ENCODE data around the gene ITIH5. TPM values are rescaled to one million over a fixed set of nuclear protein-coding genes. Genes with fewer than 3 reads are reported as not detected.

Gene ITIH5
- total and polyA plus RNA-seq, 2 of the 8 experiments (the other 6 are each of a cell fraction or from before 2014, with no cell fraction given) = 5.8 to 7.6 TPM

DNA sequence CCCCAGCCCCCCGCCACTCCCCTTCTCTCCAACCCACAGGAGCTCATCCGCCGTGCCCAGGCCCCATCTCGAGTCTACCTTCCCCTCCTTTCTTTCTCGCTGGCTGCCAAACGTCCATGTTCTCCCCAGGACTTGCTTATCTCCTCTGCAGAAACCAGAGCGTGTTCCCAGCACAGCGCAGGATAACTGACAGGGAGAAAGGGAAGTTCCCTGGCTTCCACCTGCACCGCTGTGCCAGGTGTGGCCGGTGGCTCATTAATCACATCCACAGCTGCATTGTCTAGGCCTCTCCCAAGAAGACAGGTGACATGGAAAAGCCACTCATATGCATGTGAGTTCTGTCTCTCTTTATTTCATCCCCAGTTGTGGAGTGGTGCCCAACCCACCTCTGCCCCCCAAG lies 113.2 kb downstream of the ITIH5 start:
- H3K9me3 ChIP-seq (ENCODE audit: insufficient read depth in 2 of 2, low read depth in 1 of 2, low read length in 1 of 2) = no peaks in the 10 kb centered on the region
- no peak overlapping the region for H3K18ac ChIP-seq (ENCODE audit: extremely low read depth, low read length)
- H3K4me3 ChIP-seq (ENCODE audit: extremely low read depth in 1 of 4, insufficient read depth in 2 of 4, low read depth in 3 of 4, low read length in 4 of 4) = no peak overlapping the region
- no peak overlapping the region for H3K4me2 ChIP-seq (ENCODE audit: insufficient read depth in 1 of 2, low read depth in 2 of 2, low read length in 2 of 2)
- H2AK5ac ChIP-seq (ENCODE audit: low read depth, low read length) = no peak overlapping the region
- no peak overlapping the region for H3K9ac ChIP-seq (replicated peaks in 1 of 4; ENCODE audit: extremely low read depth in 1 of 4, low read depth in 3 of 4, low read length in 3 of 4)
- no peak overlapping the region for H4K5ac ChIP-seq (ENCODE audit: insufficient read length, low read depth, low read length)
- H3K23ac ChIP-seq (ENCODE audit: insufficient read length) = no peak overlapping the region
- H2BK15ac ChIP-seq (ENCODE audit: low read length) = no peak overlapping the region
- no peak overlapping the region for H3K14ac ChIP-seq (ENCODE audit: insufficient read length)
- CTCF ChIA-PET (ENCODE audit: partially characterized antibody) = interaction anchor here (2.1 kb wide), 1 partner anchor 9 kb away, joined by 10 read pairs; no protein-coding TSS in a partner anchor
- H2AFZ ChIP-seq (ENCODE audit: low read length) = no peak overlapping the region
- FAIRE-seq = no peak
- H2BK12ac ChIP-seq (ENCODE audit: low read depth, low read length) = no peak overlapping the region
- H3K4me1 ChIP-seq (replicated peaks in 1 of 4; ENCODE audit: control insufficient read depth in 3 of 4, insufficient read depth in 4 of 4, low read length in 3 of 4) = peaks cover 0 to 9% (median 2%) of the 10 kb centered on the region in 4 experiments; a peak in 5 of 7 replicates
- TF ChIP-seq EP300 (IDR thresholded peaks at IDR 0.05; ENCODE audit: borderline replicate concordance in 1 of 2, low read depth in 2 of 2, low read length in 2 of 2) (no peak), NRF1 (IDR thresholded peaks at IDR 0.05; ENCODE audit: low read depth, low read length) (no peak)
- TF ChIP-seq, protein P1, sequence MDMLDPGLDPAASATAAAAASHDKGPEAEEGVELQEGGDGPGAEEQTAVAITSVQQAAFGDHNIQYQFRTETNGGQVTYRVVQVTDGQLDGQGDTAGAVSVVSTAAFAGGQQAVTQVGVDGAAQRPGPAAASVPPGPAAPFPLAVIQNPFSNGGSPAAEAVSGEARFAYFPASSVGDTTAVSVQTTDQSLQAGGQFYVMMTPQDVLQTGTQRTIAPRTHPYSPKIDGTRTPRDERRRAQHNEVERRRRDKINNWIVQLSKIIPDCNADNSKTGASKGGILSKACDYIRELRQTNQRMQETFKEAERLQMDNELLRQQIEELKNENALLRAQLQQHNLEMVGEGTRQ (IDR thresholded peaks at IDR 0.05; ENCODE audit: low read length) = no peak
- no peak overlapping the region for H4K91ac ChIP-seq (replicated peaks; ENCODE audit: insufficient read length, low read length)
- no peaks in the 10 kb centered on the region for H4K20me1 ChIP-seq (replicated peaks in 1 of 2; ENCODE audit: control insufficient read depth in 1 of 2, insufficient read depth in 2 of 2, low read length in 2 of 2)
- H3K56ac ChIP-seq (replicated peaks; ENCODE audit: insufficient read length, low read depth, low read length) = no peak overlapping the region
- H2BK20ac ChIP-seq (ENCODE audit: low read length) = no peak overlapping the region
- H4K8ac ChIP-seq (ENCODE audit: extremely low read depth, insufficient read depth, low read length) = no peak overlapping the region
- POLR2A ChIA-PET (ENCODE audit: partially characterized antibody) = interaction anchor here (1.2 kb wide), 1 partner anchor 12 kb away, joined by 3 read pairs; no protein-coding TSS in a partner anchor
- 91% methylated on average over 10 of the region's 10 CpGs; no CpG with 5 or more reads in 1 of the 2 experiments for WGBS, 2 experiments (ENCODE audit: extremely low coverage in 1 of 2, insufficient coverage in 1 of 2, insufficient read length in 1 of 2, insufficient replicate concordance in 2 of 2, low coverage in 1 of 2, low lambda C conversion rate in 2 of 2, missing lambda C conversion rate in 1 of 2)
- H2BK5ac ChIP-seq (ENCODE audit: low read depth, low read length) = no peak overlapping the region
- H3K36me3 ChIP-seq (ENCODE audit: control insufficient read depth in 2 of 4, insufficient read depth in 4 of 4, low read length in 3 of 4) = no peaks in the 10 kb centered on the region
- H3K79me1 ChIP-seq (ENCODE audit: low read depth, low read length) = no peaks in the 10 kb centered on the region
- H3K27me3 ChIP-seq (replicated peaks in 1 of 4; ENCODE audit: control insufficient read depth in 3 of 4, extremely low read depth in 1 of 4, insufficient read depth in 3 of 4, low read length in 3 of 4) = no peaks in the 10 kb centered on the region
- no peaks in the 10 kb centered on the region for H3K79me2 ChIP-seq (ENCODE audit: control insufficient read depth in 1 of 2, insufficient read depth in 2 of 2, low read length in 2 of 2)
- no peak overlapping the region for H2BK120ac ChIP-seq (replicated peaks; ENCODE audit: low read depth, low read length)
- no peak overlapping the region for H3K27ac ChIP-seq (ENCODE audit: low read depth, low read length)
- no peak overlapping the region for H3K4ac ChIP-seq (replicated peaks; ENCODE audit: insufficient read length, low read depth, low read length)
- no peaks in the 10 kb centered on the region for H3K23me2 ChIP-seq (ENCODE audit: low read depth, low read length)
- DNase-seq (ENCODE audit: low read depth in 1 of 2, low spot score in 2 of 2) = no peak

Data from H1 (cell line).